Upper lobe of left lung (tissue), 6 donors: ENCODE data around the gene PDE8A. TPM values are rescaled to one million over a fixed set of nuclear protein-coding genes. Genes with fewer than 3 reads are reported as not detected.

Experiments
- ATAC-seq, 2 donors: fragments of 200-7000 bp; cut with Tn5 transposase; one replicate each; pipeline ENCODE4 v1.9.1; 2022; ENCODE audit warnings: mild to moderate bottlenecking in 2 of 2, moderate library complexity in 2 of 2; ENCODE audit not compliant: low FRiP score in 2 of 2
- DNase-seq, 2 donors: peaks; one replicate each; pipeline ENCODE4 v3.0.0-alpha.2; 2019 to 2020
- H3K27ac ChIP-seq, 4 donors: fragments of 200-600 bp; sonication (generic); one replicate each; pipeline ENCODE4 v1.5.1; 2016 to 2019
- H3K27me3 ChIP-seq, 4 donors: fragments of 200-600 bp; sonication (generic); one replicate each; pipeline ENCODE4 v1.5.1; 2017 to 2019
- H3K36me3 ChIP-seq, 4 donors: fragments of 200-600 bp; sonication (generic); one replicate each; pipeline ENCODE4 v1.5.1; 2016 to 2019
- H3K4me1 ChIP-seq, 4 donors: fragments of 200-600 bp; sonication (generic); one replicate each; pipeline ENCODE4 v1.5.1; 2018 to 2019
- H3K4me3 ChIP-seq, 4 donors: fragments of 200-600 bp; sonication (generic); one replicate each; pipeline ENCODE4 v1.5.1; 2017 to 2019; ENCODE audit warnings: mild to moderate bottlenecking in 2 of 4, moderate library complexity in 1 of 4
- H3K9me3 ChIP-seq, 4 donors: fragments of 200-600 bp; sonication (generic); one replicate each; pipeline ENCODE4 v1.5.1; 2018 to 2019
- EP300 ChIP-seq, 4 donors: sonication (generic); formaldehyde crosslinking; IDR thresholded peaks; one replicate each; pipeline ENCODE4 v1.5.1; 2017; ENCODE audit warnings: antibody characterized with exemption in 4 of 4, control low read depth in 2 of 4
- POLR2A ChIP-seq, 4 donors: fragments of 450-650 bp; IDR thresholded peaks; one replicate each; pipeline ENCODE4 v1.5.1; 2016 to 2017; ENCODE audit warnings: antibody characterized with exemption in 4 of 4, mild to moderate bottlenecking in 2 of 4
- POLR2AphosphoS5 ChIP-seq, 2 donors: sonication (generic); formaldehyde crosslinking; IDR thresholded peaks; one replicate each; pipeline ENCODE4 v1.5.1; 2017; ENCODE audit warnings: antibody characterized with exemption in 2 of 2
- WGBS, 2 donors: methylation state at CpG; one replicate each; pipeline ENCODE4 v1.1.5; 2017 to 2018; 5-methylcytosine and 5-hydroxymethylcytosine counted together
- total RNA-seq, 6 donors: library from RNA; depleted of rRNA in 4 of 6; stranded (reverse); fragments of >200 nt in 4 of 6; gene quantifications; one replicate each; pipeline versions ENCODE4 v1.1.0 to v1.2.1, GENCODE V29; 2016 to 2021
- TF ChIP-seq, protein P1 (sequence below), 6 experiments: fragments of 450-650 bp in 4 of 6; fragments of 200-600 bp in 2 of 6; sonication (generic) in 2 of 6; IDR thresholded peaks; one replicate each; pipeline ENCODE4 v1.5.1; 2016 to 2019; ENCODE audit warnings: antibody characterized with exemption in 6 of 6
- donor health status: DM: no; HTN: no; CAD: no; lungs with moderate emphysema.
- donor health status: DM: no; HTN: yes; CAD: no; lungs with severe emphysema.

PDE8A gene
- total RNA-seq, 6 donors from 2014 or later = 36.5 to 66.0 (median 48.4) TPM

DNA sequence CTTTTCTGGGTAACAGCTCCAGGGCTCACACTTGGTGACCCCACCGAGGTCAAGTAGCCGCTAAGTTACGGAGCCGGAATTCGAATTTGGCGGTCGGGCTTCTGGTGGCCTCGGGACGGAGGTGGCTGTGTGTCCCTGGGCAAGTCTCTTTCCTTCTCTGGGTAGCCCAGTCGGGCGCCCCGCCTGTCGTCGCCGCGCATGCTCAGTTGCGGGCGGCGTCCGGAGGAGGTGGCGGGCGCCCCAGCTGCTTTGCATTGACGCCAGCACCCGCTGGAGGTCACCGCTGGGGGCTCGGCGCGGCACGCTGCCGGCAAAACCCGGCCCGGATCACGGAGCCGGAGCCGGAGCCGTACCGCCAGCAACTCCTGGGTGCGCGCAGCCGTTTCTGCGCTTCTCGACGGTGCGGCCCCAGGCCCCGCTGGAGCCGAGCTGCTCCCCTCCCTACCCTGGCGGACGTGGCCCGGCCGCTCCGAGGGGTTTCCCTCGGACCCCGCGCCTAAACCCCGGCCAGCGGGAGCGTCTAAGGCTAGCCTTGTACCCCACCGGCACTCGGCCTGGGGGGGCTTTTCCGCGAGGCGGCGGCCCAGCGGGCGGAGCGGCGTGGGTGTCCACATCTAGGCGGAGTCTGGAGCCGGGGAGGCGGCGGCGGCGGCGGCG is 474 bp upstream of the PDE8A start:
- H3K27ac ChIP-seq = peak overlapping the region; percentile 87 to 94 (median 93)
- TF ChIP-seq, protein P1, sequence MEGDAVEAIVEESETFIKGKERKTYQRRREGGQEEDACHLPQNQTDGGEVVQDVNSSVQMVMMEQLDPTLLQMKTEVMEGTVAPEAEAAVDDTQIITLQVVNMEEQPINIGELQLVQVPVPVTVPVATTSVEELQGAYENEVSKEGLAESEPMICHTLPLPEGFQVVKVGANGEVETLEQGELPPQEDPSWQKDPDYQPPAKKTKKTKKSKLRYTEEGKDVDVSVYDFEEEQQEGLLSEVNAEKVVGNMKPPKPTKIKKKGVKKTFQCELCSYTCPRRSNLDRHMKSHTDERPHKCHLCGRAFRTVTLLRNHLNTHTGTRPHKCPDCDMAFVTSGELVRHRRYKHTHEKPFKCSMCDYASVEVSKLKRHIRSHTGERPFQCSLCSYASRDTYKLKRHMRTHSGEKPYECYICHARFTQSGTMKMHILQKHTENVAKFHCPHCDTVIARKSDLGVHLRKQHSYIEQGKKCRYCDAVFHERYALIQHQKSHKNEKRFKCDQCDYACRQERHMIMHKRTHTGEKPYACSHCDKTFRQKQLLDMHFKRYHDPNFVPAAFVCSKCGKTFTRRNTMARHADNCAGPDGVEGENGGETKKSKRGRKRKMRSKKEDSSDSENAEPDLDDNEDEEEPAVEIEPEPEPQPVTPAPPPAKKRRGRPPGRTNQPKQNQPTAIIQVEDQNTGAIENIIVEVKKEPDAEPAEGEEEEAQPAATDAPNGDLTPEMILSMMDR (IDR thresholded peaks at IDR 0.05) = peak in 5 of 6 experiments; percentile 32 to 93 (median 76)
- TF ChIP-seq POLR2A (IDR thresholded peaks at IDR 0.05) (peak; percentile 2 to 87 (median 58)), EP300 (IDR thresholded peaks at IDR 0.05) (peak in 1 of 4 donors; percentile 75), POLR2AphosphoS5 (IDR thresholded peaks at IDR 0.05) (peak; percentile 84 to 85)
- H3K4me3 ChIP-seq = peak overlapping the region; percentile 70 to 96 (median 86)
- peaks cover 22 to 39% (median 25%) of the 10 kb centered on the region in 4 donors for H3K4me1 ChIP-seq
- H3K9me3 ChIP-seq = no peaks in the 10 kb centered on the region
- H3K27me3 ChIP-seq = no peaks in the 10 kb centered on the region
- WGBS, 2 donors = 0 to 1% methylated on average over 15 to 16 of the region's 75 CpGs
- ATAC-seq (peak; percentile 93 to 95), DNase-seq (peak; percentile 95 to 99)
- no peaks in the 10 kb centered on the region for H3K36me3 ChIP-seq

DNA sequence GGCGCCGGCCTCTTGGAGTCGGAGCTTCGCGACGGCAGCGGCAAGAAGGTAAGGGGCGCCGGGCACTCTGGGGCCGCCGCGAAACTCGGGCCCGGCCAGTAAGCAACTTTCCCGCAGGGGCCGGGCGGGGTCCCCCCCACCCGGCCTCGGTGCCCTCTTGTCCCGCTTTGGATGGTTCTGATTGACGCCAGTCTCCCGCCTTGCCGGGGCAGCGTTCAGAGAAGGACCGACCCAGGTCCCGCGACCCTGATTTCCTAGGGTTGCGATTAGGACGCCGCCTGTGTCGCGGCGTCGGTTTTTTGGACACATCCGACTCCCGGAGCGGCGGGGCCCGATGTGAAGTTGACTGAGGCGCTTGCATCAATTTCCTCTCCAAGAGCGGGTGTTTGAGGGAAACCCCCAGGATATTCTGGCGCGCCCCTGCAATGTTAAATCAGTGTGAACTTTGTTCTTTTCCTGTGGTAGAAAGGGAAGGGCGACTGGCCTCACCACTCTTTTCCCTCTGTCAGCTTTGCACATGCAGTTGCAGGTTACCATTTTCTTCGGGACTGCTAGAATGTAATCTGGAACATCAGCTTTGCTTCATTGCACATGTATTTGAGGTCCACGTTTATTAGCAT is 755 bp downstream of the PDE8A start:
- 5% methylated on average over 9 to 38 of the region's 46 CpGs for WGBS, 2 donors
- no peak for ATAC-seq
- peaks cover 22 to 39% (median 25%) of the 10 kb centered on the region in 4 donors for H3K4me1 ChIP-seq

DNA sequence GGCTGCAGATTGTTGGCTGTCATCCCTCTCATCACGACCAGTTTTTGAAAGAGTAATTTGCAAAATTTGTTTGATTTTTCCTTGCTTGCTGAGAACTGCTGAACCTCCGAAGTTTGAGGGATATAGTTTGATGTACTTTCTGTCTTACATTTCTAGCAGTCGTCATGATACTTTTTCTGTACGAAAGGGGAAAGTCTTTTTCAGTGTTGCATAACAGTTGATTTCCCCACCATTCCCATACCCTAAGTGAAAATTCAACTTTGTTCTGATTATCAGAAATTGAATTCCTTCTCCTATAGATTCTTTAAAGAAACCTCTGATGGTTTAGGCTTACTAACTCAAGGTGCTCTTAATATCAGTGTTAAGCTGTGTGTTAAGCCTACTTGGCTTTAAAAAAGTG is 1.6 kb downstream of the PDE8A start:
- DNase-seq = no peak
- H3K4me3 ChIP-seq = peak overlapping the region in 3 of 4 donors; percentile 70 to 96 (median 82)
- H3K27me3 ChIP-seq = no peaks in the 10 kb centered on the region
- ATAC-seq = no peak
- H3K27ac ChIP-seq = peak overlapping the region in 1 of 4 donors; percentile 94
- TF ChIP-seq POLR2A (IDR thresholded peaks at IDR 0.05) (no peak), POLR2AphosphoS5 (IDR thresholded peaks at IDR 0.05) (no peak), EP300 (IDR thresholded peaks at IDR 0.05) (no peak)
- TF ChIP-seq, protein P1 (IDR thresholded peaks at IDR 0.05) = no peak
- peaks cover 23 to 46% (median 28%) of the 10 kb centered on the region in 4 donors for H3K4me1 ChIP-seq
- whole genome bisulfite sequencing, 2 donors = 22 to 30% methylated on average over 4 of the region's 4 CpGs
- no peaks in the 10 kb centered on the region for H3K9me3 ChIP-seq
- no peaks in the 10 kb centered on the region for H3K36me3 ChIP-seq

More for the DNA sequence above, 755 bp downstream of the PDE8A start:
- Histone ChIP-seq H3K27ac (peak overlapping the region; percentile 87 to 94 (median 93)), H3K4me3 (peak overlapping the region; percentile 70 to 96 (median 86)), H3K36me3 (no peaks in the 10 kb centered on the region), H3K9me3 (no peaks in the 10 kb centered on the region), H3K27me3 (no peaks in the 10 kb centered on the region)
- peak in 1 of 2 donors; percentile 54 for DNase-seq
- TF ChIP-seq, protein P1 (IDR thresholded peaks at IDR 0.05) = peak in 1 of 6 experiments; percentile 5
- TF ChIP-seq POLR2A (IDR thresholded peaks at IDR 0.05) = peak in 2 of 4 donors; percentile 16 to 20
- TF ChIP-seq POLR2AphosphoS5 (IDR thresholded peaks at IDR 0.05) = peak; percentile 15 to 43
- TF ChIP-seq EP300 (IDR thresholded peaks at IDR 0.05) = no peak

DNA sequence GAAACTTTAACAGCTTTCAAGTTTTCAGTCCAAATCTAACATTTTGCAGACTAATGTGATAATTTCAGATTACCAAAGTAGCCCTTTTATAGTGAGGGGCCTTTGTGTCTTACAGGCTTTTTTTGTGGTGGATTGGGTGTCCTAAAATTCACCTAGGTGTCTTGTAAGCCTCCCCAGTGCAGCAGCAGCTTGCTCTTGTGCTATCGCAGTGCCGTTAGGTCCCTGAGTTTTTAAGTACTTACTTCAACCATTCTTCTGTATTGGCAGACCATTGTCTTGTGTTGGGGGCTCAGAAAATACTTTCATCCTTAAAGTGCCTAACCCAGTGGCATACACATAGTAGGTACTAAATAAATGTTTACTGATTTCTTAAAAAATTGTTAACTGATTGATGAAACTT is 2.1 kb downstream of the PDE8A start:
- no peaks in the 10 kb centered on the region for H3K27me3 ChIP-seq
- no peaks in the 10 kb centered on the region for H3K36me3 ChIP-seq
- ATAC-seq = no peak
- peak overlapping the region in 1 of 4 donors; percentile 94 for H3K27ac ChIP-seq
- TF ChIP-seq POLR2AphosphoS5 (IDR thresholded peaks at IDR 0.05) (no peak), POLR2A (IDR thresholded peaks at IDR 0.05) (no peak), EP300 (IDR thresholded peaks at IDR 0.05) (no peak)
- TF ChIP-seq, protein P1 (IDR thresholded peaks at IDR 0.05) = no peak
- no peaks in the 10 kb centered on the region for H3K9me3 ChIP-seq
- peaks cover 23 to 49% (median 28%) of the 10 kb centered on the region in 4 donors for H3K4me1 ChIP-seq
- WGBS, 2 donors = 66 to 77% methylated on average over 2 of the region's 2 CpGs
- no peak for DNase-seq
- peak overlapping the region in 3 of 4 donors; percentile 70 to 96 (median 82) for H3K4me3 ChIP-seq
